ENCODE data around the gene RFX3. TPM values are rescaled to one million over a fixed set of nuclear protein-coding genes. Genes with fewer than 3 reads are reported as not detected.

The RFX3 gene
- total RNA-seq, 1 experiment from 2014 or later = 9.9 TPM

DNA sequence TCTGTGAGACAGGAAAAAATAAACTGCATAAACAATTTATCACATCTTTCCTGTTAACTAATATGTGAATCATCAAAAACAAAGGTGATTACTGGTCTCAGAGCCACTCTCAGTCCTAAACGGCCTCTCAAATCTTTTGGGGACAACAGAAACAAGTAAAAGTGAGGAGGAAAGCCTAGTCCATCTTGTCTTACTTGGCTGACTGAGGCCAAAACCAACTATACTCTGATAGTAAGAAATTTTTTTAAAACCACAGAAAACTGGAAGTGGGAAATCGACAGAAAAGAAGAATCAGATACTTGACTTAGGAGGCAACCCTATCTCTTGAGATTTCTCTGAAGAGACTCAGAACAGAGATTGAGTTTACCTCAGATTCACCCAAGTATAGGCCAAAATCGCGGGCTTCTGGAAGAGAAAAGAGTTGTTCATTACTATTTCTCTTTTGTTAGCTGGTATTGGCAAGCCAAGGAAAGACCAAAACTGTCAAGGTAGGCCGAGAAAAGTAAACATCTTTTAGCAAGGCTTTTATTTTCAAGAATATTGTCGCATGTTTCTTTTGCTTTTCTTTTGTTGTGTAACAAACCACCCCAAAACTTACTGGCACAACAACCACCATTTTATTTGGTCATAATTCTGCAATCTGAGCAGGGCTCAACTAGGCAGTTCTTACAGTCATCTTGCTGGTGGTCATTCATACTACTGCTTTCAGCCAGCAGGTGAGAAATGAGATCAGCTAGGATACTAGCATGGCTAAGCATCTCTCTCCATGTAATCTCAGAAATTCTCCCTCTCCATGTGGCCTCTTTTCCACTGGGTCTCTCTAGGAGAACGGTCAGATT is 46.1 kb downstream of the RFX3 start:
- H3K18ac ChIP-seq (ENCODE audit: insufficient read length, low read depth, low read length) = no peak overlapping the region
- no peak overlapping the region for H3K23ac ChIP-seq (ENCODE audit: insufficient read length, low read depth, low read length)
- no peaks in the 10 kb centered on the region for H4K20me1 ChIP-seq (ENCODE audit: control insufficient read depth, insufficient read depth, insufficient read length)
- no peaks in the 10 kb centered on the region for H3K79me1 ChIP-seq (ENCODE audit: insufficient read depth, low read depth, low read length, poor library complexity, severe bottlenecking)
- H2BK15ac ChIP-seq (ENCODE audit: low read depth, low read length) = no peak overlapping the region
- H3K27ac ChIP-seq (ENCODE audit: insufficient read length, low read depth, low read length) = no peak overlapping the region
- Mint-ChIP-seq H3K9me3 (no peaks in the 10 kb centered on the region), H3K27me3 (ENCODE audit: low read depth) (no peaks in the 10 kb centered on the region), H3K36me3 (ENCODE audit: insufficient read depth in 1 of 3, low read depth in 3 of 3) (no peaks in the 10 kb centered on the region; a peak in 1 of 7 replicates), H3K27ac (peak overlapping the region; percentile 2 to 83 (median 44); a peak in 6 of 7 replicates), H3K4me3 (no peak overlapping the region), H3K4me1 (peaks cover 29 to 40% of the 10 kb centered on the region in 2 experiments)
- H2BK12ac ChIP-seq (ENCODE audit: insufficient read length, low read depth, low read length) = no peak overlapping the region
- H2AK5ac ChIP-seq (ENCODE audit: insufficient read length, low read length) = no peak overlapping the region
- H2BK5ac ChIP-seq (ENCODE audit: insufficient read length, low read length) = no peak overlapping the region
- no peak overlapping the region for H3K9ac ChIP-seq (ENCODE audit: extremely low read depth, insufficient read length, low read length)
- DNase-seq = no peak
- H3K79me2 ChIP-seq (ENCODE audit: insufficient read depth, low read length) = no peaks in the 10 kb centered on the region
- TF ChIP-seq, protein P1, sequence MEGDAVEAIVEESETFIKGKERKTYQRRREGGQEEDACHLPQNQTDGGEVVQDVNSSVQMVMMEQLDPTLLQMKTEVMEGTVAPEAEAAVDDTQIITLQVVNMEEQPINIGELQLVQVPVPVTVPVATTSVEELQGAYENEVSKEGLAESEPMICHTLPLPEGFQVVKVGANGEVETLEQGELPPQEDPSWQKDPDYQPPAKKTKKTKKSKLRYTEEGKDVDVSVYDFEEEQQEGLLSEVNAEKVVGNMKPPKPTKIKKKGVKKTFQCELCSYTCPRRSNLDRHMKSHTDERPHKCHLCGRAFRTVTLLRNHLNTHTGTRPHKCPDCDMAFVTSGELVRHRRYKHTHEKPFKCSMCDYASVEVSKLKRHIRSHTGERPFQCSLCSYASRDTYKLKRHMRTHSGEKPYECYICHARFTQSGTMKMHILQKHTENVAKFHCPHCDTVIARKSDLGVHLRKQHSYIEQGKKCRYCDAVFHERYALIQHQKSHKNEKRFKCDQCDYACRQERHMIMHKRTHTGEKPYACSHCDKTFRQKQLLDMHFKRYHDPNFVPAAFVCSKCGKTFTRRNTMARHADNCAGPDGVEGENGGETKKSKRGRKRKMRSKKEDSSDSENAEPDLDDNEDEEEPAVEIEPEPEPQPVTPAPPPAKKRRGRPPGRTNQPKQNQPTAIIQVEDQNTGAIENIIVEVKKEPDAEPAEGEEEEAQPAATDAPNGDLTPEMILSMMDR (conservative IDR thresholded peaks at IDR 0.05) = peak; percentile 38; the same call in 2 of the 3 replicates
- H3K4ac ChIP-seq (ENCODE audit: low read depth, low read length) = no peak overlapping the region
- no peak overlapping the region for H4K8ac ChIP-seq (replicated peaks; ENCODE audit: insufficient read length, low read depth, low read length)
- no peak overlapping the region for H3K4me2 ChIP-seq (ENCODE audit: insufficient read depth, insufficient read length, low read length)
- no peaks in the 10 kb centered on the region for H3K23me2 ChIP-seq (ENCODE audit: insufficient read length, low read depth, low read length, poor library complexity, severe bottlenecking)
- H2BK20ac ChIP-seq (ENCODE audit: low read depth, low read length, poor library complexity, severe bottlenecking) = no peak overlapping the region
- no peak overlapping the region for H3T11ph ChIP-seq (ENCODE audit: low read length)
- no peaks in the 10 kb centered on the region for H3K27me3 ChIP-seq (ENCODE audit: insufficient read depth, low read length)
- no CpG with 5 or more reads among the region's 7 CpGs for WGBS (ENCODE audit: extremely low coverage, insufficient read length, low lambda C conversion rate)
- no peak overlapping the region for H4K91ac ChIP-seq (ENCODE audit: insufficient read length, low read depth, low read length)
- H4K5ac ChIP-seq (ENCODE audit: insufficient read length, low read depth, low read length) = no peak overlapping the region
- no peak overlapping the region for H3K56ac ChIP-seq (ENCODE audit: insufficient read length, low read depth, low read length)
- no peak overlapping the region for H2AFZ ChIP-seq (ENCODE audit: low read length)
- no peaks in the 10 kb centered on the region; the same call in 1 of the 2 replicates for H3K4me1 ChIP-seq (ENCODE audit: insufficient read depth, low read length)
- H2BK120ac ChIP-seq (ENCODE audit: low read depth, low read length, poor library complexity, severe bottlenecking) = no peak overlapping the region
- H3K14ac ChIP-seq (ENCODE audit: insufficient read depth, low read length) = no peak overlapping the region
- H3K9me3 ChIP-seq (ENCODE audit: control insufficient read depth, low read depth, low read length) = no peaks in the 10 kb centered on the region

All from H9 (cell line).